Lower leg skin (tissue), 3 donors: Measurements from ENCODE around the gene STPG1.

ENCODE experiments used
- POLR2A ChIP-seq, 2 donors: fragments of 450-650 bp; IDR thresholded peaks; one replicate each; pipeline ENCODE4 v1.6.1; 2016 to 2017; ENCODE audit warnings: antibody characterized with exemption in 2 of 2, mild to moderate bottlenecking in 1 of 2, moderate library complexity in 1 of 2
- TF ChIP-seq, protein P1 (sequence below), 3 donors: fragments of 450-650 bp; IDR thresholded peaks; one replicate each; pipeline ENCODE4 v1.5.1; 2016; ENCODE audit warnings: antibody characterized with exemption in 3 of 3, mild to moderate bottlenecking in 3 of 3, moderate library complexity in 2 of 3

DNA sequence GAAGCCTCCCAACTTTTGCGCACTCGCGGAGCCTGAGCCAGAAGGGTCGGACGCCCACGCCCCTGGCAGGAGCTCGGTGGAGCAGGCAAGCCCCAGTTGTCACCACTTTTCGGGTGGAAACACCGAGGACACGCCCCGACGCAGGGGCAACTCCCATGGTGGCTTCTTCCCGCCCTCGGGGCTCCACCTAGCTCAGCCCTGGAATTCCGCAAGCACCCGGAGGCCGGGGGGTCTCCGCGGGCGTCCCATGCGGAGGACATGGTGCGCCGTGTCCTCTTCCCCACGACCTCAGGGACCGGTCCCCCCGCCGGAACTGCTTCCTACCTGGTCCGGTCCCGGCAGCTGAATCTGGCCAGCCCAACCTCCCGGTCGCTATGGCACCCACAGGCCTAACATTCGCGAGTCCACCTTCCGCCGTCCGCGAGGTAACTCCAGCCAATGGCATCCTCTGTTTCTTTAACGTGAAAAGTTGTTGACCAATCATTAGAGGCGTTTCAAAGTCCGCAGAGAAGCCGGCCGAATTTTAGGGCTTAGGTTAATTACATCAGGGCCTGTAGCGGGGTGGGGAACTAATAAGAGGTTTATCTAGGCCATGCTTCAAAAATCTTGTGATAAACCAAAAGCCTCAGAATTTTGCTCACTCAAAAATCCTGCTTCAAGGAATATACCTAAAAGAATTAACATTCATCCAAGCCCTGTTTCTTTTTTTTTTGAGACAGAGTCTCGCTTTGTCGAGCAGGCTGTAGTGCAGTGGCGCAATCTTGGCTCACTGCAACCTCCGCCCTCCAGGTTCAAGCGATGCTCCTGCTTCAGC lies at the start of gene STPG1:
- TF ChIP-seq, protein P1, sequence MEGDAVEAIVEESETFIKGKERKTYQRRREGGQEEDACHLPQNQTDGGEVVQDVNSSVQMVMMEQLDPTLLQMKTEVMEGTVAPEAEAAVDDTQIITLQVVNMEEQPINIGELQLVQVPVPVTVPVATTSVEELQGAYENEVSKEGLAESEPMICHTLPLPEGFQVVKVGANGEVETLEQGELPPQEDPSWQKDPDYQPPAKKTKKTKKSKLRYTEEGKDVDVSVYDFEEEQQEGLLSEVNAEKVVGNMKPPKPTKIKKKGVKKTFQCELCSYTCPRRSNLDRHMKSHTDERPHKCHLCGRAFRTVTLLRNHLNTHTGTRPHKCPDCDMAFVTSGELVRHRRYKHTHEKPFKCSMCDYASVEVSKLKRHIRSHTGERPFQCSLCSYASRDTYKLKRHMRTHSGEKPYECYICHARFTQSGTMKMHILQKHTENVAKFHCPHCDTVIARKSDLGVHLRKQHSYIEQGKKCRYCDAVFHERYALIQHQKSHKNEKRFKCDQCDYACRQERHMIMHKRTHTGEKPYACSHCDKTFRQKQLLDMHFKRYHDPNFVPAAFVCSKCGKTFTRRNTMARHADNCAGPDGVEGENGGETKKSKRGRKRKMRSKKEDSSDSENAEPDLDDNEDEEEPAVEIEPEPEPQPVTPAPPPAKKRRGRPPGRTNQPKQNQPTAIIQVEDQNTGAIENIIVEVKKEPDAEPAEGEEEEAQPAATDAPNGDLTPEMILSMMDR (IDR thresholded peaks at IDR 0.05), result no peak
- TF ChIP-seq POLR2A (IDR thresholded peaks at IDR 0.05), result no peak
